LNCAP (cell line): ENCODE results near the gene LYZL1.

Experiments used
- TF ChIP-seq, protein P1 (sequence below): fragments of 450-650 bp; IDR thresholded peaks from 2 replicates; pipeline ENCODE4 v1.5.1; 2017; ENCODE audit warnings: mild to moderate bottlenecking

The LYZL1 gene

DNA sequence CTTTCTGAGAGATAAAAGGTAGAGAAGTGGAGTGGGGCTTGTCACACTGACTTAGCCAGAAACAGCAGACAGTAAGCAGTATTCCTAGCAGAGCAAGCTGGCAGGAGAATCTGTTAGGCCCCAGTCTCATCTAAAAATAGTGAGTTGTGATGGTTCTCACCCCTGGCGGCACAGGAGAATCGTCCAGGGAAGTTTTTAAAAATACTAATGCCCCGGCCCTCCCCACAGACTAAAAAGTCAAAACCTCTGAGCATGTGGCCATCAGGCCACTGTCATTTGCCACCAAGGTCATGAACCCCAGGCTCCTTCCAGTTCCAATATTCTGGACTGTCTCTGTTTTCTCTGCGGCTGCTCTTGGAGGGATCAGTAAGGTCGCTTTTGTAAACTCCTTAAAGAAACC, 34.0 kb downstream of the LYZL1 start:
- TF ChIP-seq, protein P1, sequence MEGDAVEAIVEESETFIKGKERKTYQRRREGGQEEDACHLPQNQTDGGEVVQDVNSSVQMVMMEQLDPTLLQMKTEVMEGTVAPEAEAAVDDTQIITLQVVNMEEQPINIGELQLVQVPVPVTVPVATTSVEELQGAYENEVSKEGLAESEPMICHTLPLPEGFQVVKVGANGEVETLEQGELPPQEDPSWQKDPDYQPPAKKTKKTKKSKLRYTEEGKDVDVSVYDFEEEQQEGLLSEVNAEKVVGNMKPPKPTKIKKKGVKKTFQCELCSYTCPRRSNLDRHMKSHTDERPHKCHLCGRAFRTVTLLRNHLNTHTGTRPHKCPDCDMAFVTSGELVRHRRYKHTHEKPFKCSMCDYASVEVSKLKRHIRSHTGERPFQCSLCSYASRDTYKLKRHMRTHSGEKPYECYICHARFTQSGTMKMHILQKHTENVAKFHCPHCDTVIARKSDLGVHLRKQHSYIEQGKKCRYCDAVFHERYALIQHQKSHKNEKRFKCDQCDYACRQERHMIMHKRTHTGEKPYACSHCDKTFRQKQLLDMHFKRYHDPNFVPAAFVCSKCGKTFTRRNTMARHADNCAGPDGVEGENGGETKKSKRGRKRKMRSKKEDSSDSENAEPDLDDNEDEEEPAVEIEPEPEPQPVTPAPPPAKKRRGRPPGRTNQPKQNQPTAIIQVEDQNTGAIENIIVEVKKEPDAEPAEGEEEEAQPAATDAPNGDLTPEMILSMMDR = no peak

DNA sequence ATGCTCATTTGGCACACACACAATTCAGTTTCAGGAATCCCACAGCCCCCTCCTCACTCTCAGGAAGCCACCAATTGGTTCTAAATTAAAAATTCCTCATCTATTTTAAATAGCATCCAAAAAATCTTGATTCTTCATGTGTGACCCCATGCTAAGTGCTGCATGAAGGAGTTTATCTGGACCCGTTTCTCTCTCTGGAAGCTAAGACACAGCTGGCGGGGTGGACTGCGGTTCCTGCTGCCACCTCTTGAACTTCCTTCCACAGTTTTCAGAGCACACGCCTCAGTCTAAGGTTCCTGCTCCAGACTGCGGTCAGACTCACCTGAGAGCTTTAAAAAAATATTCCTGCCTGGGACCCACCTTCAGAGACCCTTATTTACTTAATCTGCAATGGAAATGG, 34.5 kb downstream of the LYZL1 start:
- TF ChIP-seq, protein P1 = no peak

GRCh38 chr10:29324220-29324841, 35.5 kb downstream of the LYZL1 start:
- TF ChIP-seq, protein P1 = no peak

- TF ChIP-seq, protein P1 = no peak
These were observed 37.4 kb downstream of the LYZL1 start for GRCh38 chr10:29326299-29326698.

- TF ChIP-seq, protein P1 = no peak
These were observed 38.2 kb downstream of the LYZL1 start for GRCh38 chr10:29326886-29327745.

- TF ChIP-seq, protein P1 = no peak
These were observed 38.9 kb downstream of the LYZL1 start for GRCh38 chr10:29327746-29328102.

DNA sequence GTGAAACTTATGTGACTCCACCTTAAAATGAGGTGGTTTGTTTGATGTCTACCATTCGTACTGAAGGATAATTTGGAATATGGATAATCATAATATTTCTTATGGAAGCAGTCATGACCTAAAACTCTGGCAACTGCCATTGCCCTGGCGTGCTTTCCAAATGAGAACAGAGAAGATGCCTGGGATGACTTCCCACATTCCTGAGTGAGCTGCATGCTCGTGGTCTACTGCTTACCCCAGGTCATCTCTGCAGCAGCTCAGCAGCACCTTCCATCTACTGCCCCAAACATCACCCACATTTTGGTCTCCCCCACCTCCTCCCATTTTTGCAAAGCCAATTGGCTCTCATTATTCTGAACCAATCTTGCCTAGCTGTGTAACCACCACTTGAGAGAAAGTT, 40.1 kb downstream of the LYZL1 start:
- TF ChIP-seq, protein P1 = no peak
